GM12878 (cell line): Measurements from ENCODE around the gene RTN4. TPM values are rescaled to one million over a fixed set of nuclear protein-coding genes. Genes with fewer than 3 reads are reported as not detected.

ENCODE experiments used
- BMI1 ChIP-seq: fragments of 450-650 bp; IDR thresholded peaks from 2 replicates; pipeline ENCODE4 v1.6.1; 2016; ENCODE audit warnings: mild to moderate bottlenecking, moderate library complexity, borderline replicate concordance
- FOXM1 ChIP-seq: IDR thresholded peaks from 2 replicates; pipeline ENCODE4 v1.6.1; 2012; ENCODE audit warnings: low read depth, mild to moderate bottlenecking, inconsistent platforms, low read length, moderate library complexity
- IRF3 ChIP-seq: fragments of 450-650 bp; IDR thresholded peaks from 2 replicates; pipeline ENCODE4 v1.6.1; 2014; ENCODE audit warnings: mild to moderate bottlenecking
- KDM1A ChIP-seq: fragments of 200-600 bp; sonication (generic); IDR thresholded peaks from 2 replicates; pipeline ENCODE4 v1.6.1; 2016; ENCODE audit warnings: borderline replicate concordance
- MXI1 ChIP-seq: fragments of 150-350 bp; IDR thresholded peaks from 2 replicates; pipeline ENCODE4 v1.6.1; 2011; ENCODE audit warnings: low read depth, mild to moderate bottlenecking, inconsistent platforms, low read length, improper control_type of control experiment
- PBX3 ChIP-seq: IDR thresholded peaks from 2 replicates; pipeline ENCODE4 v1.6.1; 2011; ENCODE audit warnings: mild to moderate bottlenecking, low read depth, low read length, moderate library complexity; ENCODE audit not compliant: insufficient replicate concordance
- RB1 ChIP-seq: fragments of 450-650 bp; formaldehyde crosslinking; IDR thresholded peaks from 2 replicates; pipeline ENCODE4 v1.6.1; 2017; ENCODE audit warnings: mild to moderate bottlenecking, borderline replicate concordance
- RELB ChIP-seq: fragments of 450-650 bp; IDR thresholded peaks from 2 replicates; pipeline ENCODE4 v1.6.1; 2017; ENCODE audit warnings: low read depth, mild to moderate bottlenecking, moderate library complexity
- SKIL ChIP-seq: fragments of 450-650 bp; IDR thresholded peaks from 2 replicates; pipeline ENCODE4 v1.6.1; 2017; ENCODE audit warnings: mild to moderate bottlenecking, low read depth, inconsistent platforms; ENCODE audit not compliant: poor library complexity, severe bottlenecking
- SREBF2 ChIP-seq: IDR thresholded peaks from 2 replicates; pipeline ENCODE4 v1.6.1; 2012; ENCODE audit warnings: mild to moderate bottlenecking, low read length
- ZBTB40 ChIP-seq: fragments of 450-650 bp; IDR thresholded peaks from 2 replicates; pipeline ENCODE4 v1.6.1; 2016; ENCODE audit warnings: mild to moderate bottlenecking, moderate library complexity, borderline replicate concordance
- ZNF687 ChIP-seq: fragments of 450-650 bp; IDR thresholded peaks from 2 replicates; pipeline ENCODE4 v1.6.1; 2017; ENCODE audit warnings: mild to moderate bottlenecking, moderate library complexity
- polyA plus RNA-seq, 11 experiments: library from polyadenylated mRNA; depleted of rRNA in 4 of 11; unstranded in 6 of 11; stranded (reverse) in 5 of 11; fragments of >200 nt; fragmentation: Nextera tagmentation in 4 of 11; fragmentation: Illumina TruSeq in 1 of 11; extraction: Ambion mirVana in 4 of 11; extraction: Trizol in 1 of 11; gene quantifications; 1 replicate in 1 of 11; 2 replicates in 10 of 11; pipeline versions ENCODE4 v1.2.1 to v1.2.3, GENCODE V29; 2011 to 2016; ENCODE audit warnings: inconsistent platforms in 2 of 11, missing spikeins in 2 of 11, low read depth in 1 of 11
- total RNA-seq, 4 experiments: library from RNA; depleted of rRNA in 3 of 4; stranded (reverse); fragments of >200 nt in 3 of 4; fragmentation: Illumina TruSeq in 1 of 4; extraction: Trizol in 1 of 4; gene quantifications; 2 replicates each; pipeline versions ENCODE4 v1.2.1 to v1.2.3, GENCODE V29; 2013 to 2021

RTN4 gene
- total and polyA plus RNA-seq, 10 of the 15 experiments (the other 5 are each of a cell fraction or from before 2014, with no cell fraction given) = 56.0 to 133 (median 83.3) TPM

GRCh38 chr2:55050100-55050994 lies at the start of gene RTN4 (continued):
- TF ChIP-seq ZBTB40 (peak; percentile 39; the same call in 1 of the 2 replicates), BMI1 (no peak), ZNF687 (0 out of 2 replicates have a peak, but pooled peaks have one; percentile 60), MXI1 (0 out of 2 replicates have a peak, but pooled peaks have one; percentile 7), FOXM1 (no peak), SREBF2 (no peak), RB1 (peak; percentile 81; the same call in 1 of the 2 replicates), RELB (0 out of 2 replicates have a peak, but pooled peaks have one; percentile 59), KDM1A (no peak), IRF3 (peak; percentile 95), PBX3 (peak; percentile 96), SKIL (no peak)
